CD4-positive, CD25-positive, alpha-beta regulatory T cell (primary cell): ENCODE data around the gene IFI16. TPM values are rescaled to one million over a fixed set of nuclear protein-coding genes. Genes with fewer than 3 reads are reported as not detected.

Experiments
- ATAC-seq, 2 donors: fragments of 150-1000 bp; cut with Tn5 transposase; one replicate each; pipeline ENCODE4 v1.10.0; 2021; ENCODE audit warnings: low read depth in 2 of 2, moderate number of reproducible peaks in 2 of 2, moderate library complexity in 1 of 2
- DNase-seq, 3 donors: peaks; one replicate each; pipeline versions ENCODE4 v3.0.0 to v3.0.0-alpha.2; 2012 to 2022; ENCODE audit warnings: mixed read lengths in 1 of 3
- H3K27ac ChIP-seq: one replicate; pipeline ENCODE4 v1.7.0; 2013; ENCODE audit warnings: mild to moderate bottlenecking, low read length; ENCODE audit not compliant: insufficient read depth, poor library complexity, severe bottlenecking
- H3K27me3 ChIP-seq: one replicate; pipeline ENCODE4 v1.7.0; 2013; ENCODE audit warnings: low read length; ENCODE audit not compliant: control insufficient read depth, insufficient read depth
- H3K36me3 ChIP-seq: one replicate; pipeline ENCODE4 v1.7.0; 2013; ENCODE audit warnings: mild to moderate bottlenecking, low read length, moderate library complexity; ENCODE audit not compliant: control insufficient read depth, insufficient read depth
- H3K4me1 ChIP-seq: 2 replicates; pipeline ENCODE4 v1.7.0; 2013; ENCODE audit warnings: mild to moderate bottlenecking, low read length; ENCODE audit not compliant: insufficient read depth, control insufficient read depth, poor library complexity, severe bottlenecking
- H3K4me3 ChIP-seq: one replicate; pipeline ENCODE4 v1.7.0; 2013; ENCODE audit warnings: low read depth, mild to moderate bottlenecking, low read length, moderate library complexity
- H3K9me3 ChIP-seq, 2 experiments: 1 replicate in 1 of 2; 2 replicates in 1 of 2; pipeline ENCODE4 v1.7.0; 2013; ENCODE audit warnings: low read length in 2 of 2, mild to moderate bottlenecking in 1 of 2, moderate library complexity in 1 of 2; ENCODE audit not compliant: control insufficient read depth in 2 of 2
- H3K27ac Mint-ChIP-seq, 3 donors: one replicate each; pipeline ENCODE4 v1.8.0; 2020 to 2022; ENCODE audit warnings: mild to moderate bottlenecking in 3 of 3, mixed read lengths in 3 of 3, moderate library complexity in 2 of 3
- H3K27me3 Mint-ChIP-seq: one replicate; pipeline ENCODE4 v1.8.0; 2022; ENCODE audit warnings: mild to moderate bottlenecking, mixed read lengths
- H3K36me3 Mint-ChIP-seq: one replicate; pipeline ENCODE4 v1.8.0; 2020; ENCODE audit warnings: mixed read lengths
- H3K4me1 Mint-ChIP-seq, 4 donors: one replicate each; pipeline ENCODE4 v1.8.0; 2020 to 2022; ENCODE audit warnings: mixed read lengths in 4 of 4, mild to moderate bottlenecking in 1 of 4
- H3K4me3 Mint-ChIP-seq, 4 donors: one replicate each; pipeline ENCODE4 v1.8.0; 2020 to 2022; ENCODE audit warnings: mild to moderate bottlenecking in 4 of 4, mixed read lengths in 4 of 4, moderate library complexity in 3 of 4
- H3K9me3 Mint-ChIP-seq, 7 donors: one replicate each; pipeline ENCODE4 v1.8.0; 2020 to 2022; ENCODE audit warnings: mixed read lengths in 7 of 7, mild to moderate bottlenecking in 3 of 7, moderate library complexity in 2 of 7
- polyA plus RNA-seq, 4 donors: library from polyadenylated mRNA; unstranded; fragments of 300-500 nt; fragmentation: Illumina TruSeq; gene quantifications; one replicate each; pipeline ENCODE4 v1.2.3, GENCODE V29; 2021
- total RNA-seq: library from RNA; stranded (reverse); gene quantifications from one replicate; pipeline ENCODE4 v1.2.3, GENCODE V29; 2022

Gene IFI16
- total and polyA plus RNA-seq, 5 donors from 2014 or later: 90.4 to 130 (median 108) TPM

GRCh38 chr1:159071970-159072582 is 62.4 kb downstream of the IFI16 start:
- Mint-ChIP-seq H3K9me3 (no peaks in the 10 kb centered on the region), H3K4me3 (peak overlapping the region in 1 of 4 donors; percentile 4), H3K36me3 (no peaks in the 10 kb centered on the region), H3K27ac (no peak overlapping the region), H3K4me1 (peaks cover 23 to 40% (median 39%) of the 10 kb centered on the region in 4 donors), H3K27me3 (no peaks in the 10 kb centered on the region)
- no peaks in the 10 kb centered on the region for H3K36me3 ChIP-seq
- ATAC-seq (no peak), DNase-seq (peak in 2 of 3 donors; percentile 47 to 65)
- no peaks in the 10 kb centered on the region for H3K9me3 ChIP-seq
- H3K4me3 ChIP-seq: no peak overlapping the region
- H3K27ac ChIP-seq: no peak overlapping the region
- H3K27me3 ChIP-seq: no peaks in the 10 kb centered on the region
- H3K4me1 ChIP-seq: peaks cover 32% of the 10 kb centered on the region

GRCh38 chr1:159076438-159077119 is 66.9 kb downstream of the IFI16 start, which contains the start of gene AIM2:
TSS of gene AIM2 (minus strand) at chr1:159076766. CDS start at chr1:159073499, 3,267 bp downstream.
- Mint-ChIP-seq H3K27ac (peak within 1 kb of the TSS; percentile 91 to 99 (median 95)), H3K4me3 (peak within 1 kb of the TSS; percentile 55 to 92 (median 78)), H3K9me3 (peaks cover 0 to 2% (median 0%) of the 10 kb centered on the region in 7 donors), H3K4me1 (peaks cover 16 to 30% (median 21%) of the 10 kb centered on the region in 4 donors), H3K36me3 (no peaks in the 10 kb centered on the region), H3K27me3 (no peaks in the 10 kb centered on the region)
- Histone ChIP-seq H3K9me3 (no peaks in the 10 kb centered on the region), H3K4me1 (peaks cover 19% of the 10 kb centered on the region), H3K27me3 (no peaks in the 10 kb centered on the region), H3K4me3 (peak within 1 kb of the TSS; percentile 88), H3K27ac (peak within 1 kb of the TSS; percentile 91), H3K36me3 (no peaks in the 10 kb centered on the region)
- DNase-seq (peak; percentile 57 to 88 (median 82)), ATAC-seq (peak; percentile 79 to 80)

GRCh38 chr1:159077120-159077961 is 67.6 kb downstream of the IFI16 start:
- peaks cover 19% of the 10 kb centered on the region for H3K4me1 ChIP-seq
- ATAC-seq: peak; percentile 86 to 88
- DNase-seq: peak in 2 of 3 donors; percentile 76 to 92
- no peaks in the 10 kb centered on the region for H3K36me3 Mint-ChIP-seq
- H3K27me3 Mint-ChIP-seq: peaks cover 4% of the 10 kb centered on the region
- no peaks in the 10 kb centered on the region for H3K27me3 ChIP-seq
- H3K4me3 Mint-ChIP-seq: peak overlapping the region; percentile 55 to 92 (median 78)
- peak overlapping the region; percentile 91 to 99 (median 95) for H3K27ac Mint-ChIP-seq
- H3K36me3 ChIP-seq: no peaks in the 10 kb centered on the region
- H3K27ac ChIP-seq: peak overlapping the region; percentile 91
- H3K9me3 ChIP-seq: no peaks in the 10 kb centered on the region
- peaks cover 0 to 2% (median 0%) of the 10 kb centered on the region in 7 donors for H3K9me3 Mint-ChIP-seq
- peaks cover 9 to 30% (median 18%) of the 10 kb centered on the region in 4 donors for H3K4me1 Mint-ChIP-seq
- peak overlapping the region; percentile 88 for H3K4me3 ChIP-seq

DNA sequence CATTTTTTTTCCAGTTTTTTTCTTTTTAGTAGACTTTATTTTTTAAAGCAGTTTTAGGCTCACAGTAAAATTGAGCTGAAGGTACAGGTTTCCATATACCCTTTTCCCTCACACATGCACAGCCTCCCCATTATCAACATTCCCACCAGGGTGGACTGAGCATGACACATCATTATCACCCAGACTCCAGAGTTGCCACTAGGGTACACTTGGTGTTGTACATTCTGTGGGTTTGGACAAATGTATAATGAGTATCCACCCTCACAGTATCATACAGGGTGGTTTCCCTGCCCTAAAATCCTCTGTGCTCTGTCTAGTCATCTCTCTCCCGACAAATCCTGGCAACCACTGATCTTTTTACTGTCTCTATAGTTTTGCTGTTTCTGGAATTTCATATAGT is 69.8 kb downstream of the IFI16 start:
- Histone ChIP-seq H3K9me3 (no peaks in the 10 kb centered on the region), H3K27me3 (peaks cover 2% of the 10 kb centered on the region), H3K4me3 (no peak overlapping the region), H3K27ac (no peak overlapping the region), H3K4me1 (peaks cover 19% of the 10 kb centered on the region), H3K36me3 (no peaks in the 10 kb centered on the region)
- Mint-ChIP-seq H3K9me3 (peaks cover 0 to 2% (median 0%) of the 10 kb centered on the region in 7 donors), H3K27ac (peak overlapping the region in 1 of 3 donors; percentile 70), H3K4me1 (peaks cover 9 to 30% (median 18%) of the 10 kb centered on the region in 4 donors), H3K4me3 (no peak overlapping the region), H3K36me3 (no peaks in the 10 kb centered on the region), H3K27me3 (peaks cover 9% of the 10 kb centered on the region)
- no peak for ATAC-seq
- no peak for DNase-seq

DNA sequence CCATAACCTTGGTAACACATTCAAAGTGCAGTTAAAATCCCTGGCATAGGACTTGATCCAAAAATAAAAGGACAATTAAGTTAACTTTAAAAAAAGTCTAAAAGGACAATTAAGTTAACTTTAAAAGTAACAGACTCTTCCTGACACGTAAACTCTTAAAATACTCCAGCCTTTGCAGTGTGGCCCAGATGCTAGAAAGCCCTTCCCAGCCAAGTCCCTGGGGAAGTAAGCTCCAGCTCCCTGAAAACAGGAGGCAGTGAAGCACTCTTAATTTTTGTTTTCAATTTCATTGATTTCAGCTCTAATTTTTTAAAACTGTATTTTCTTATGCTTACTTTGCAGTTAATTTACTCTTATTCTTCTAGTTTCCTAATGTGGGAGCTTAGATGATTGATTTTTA is 71.9 kb downstream of the IFI16 start:
- H3K4me3 ChIP-seq: no peak overlapping the region

DNA sequence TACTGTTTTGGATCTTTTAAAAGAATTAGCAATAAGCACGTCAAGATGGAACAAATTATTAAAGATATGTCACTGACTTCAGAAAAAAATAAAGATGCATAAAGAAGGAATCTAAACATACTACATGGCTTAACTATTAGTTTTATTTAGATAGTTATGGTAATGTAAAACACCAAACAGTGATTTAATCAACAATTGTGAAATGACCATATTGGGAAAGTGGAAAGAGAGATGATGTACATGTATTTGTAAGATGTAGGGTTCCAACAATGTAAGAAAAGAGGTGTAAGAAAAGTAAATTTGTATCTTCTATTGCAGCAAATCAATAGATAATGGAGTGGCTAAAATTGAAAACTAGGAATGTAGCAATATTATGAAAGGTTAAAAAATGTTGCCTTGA is 73.3 kb downstream of the IFI16 start:
- Mint-ChIP-seq H3K36me3 (no peaks in the 10 kb centered on the region), H3K4me1 (peaks cover 0 to 3% (median 2%) of the 10 kb centered on the region in 4 donors), H3K27ac (no peak overlapping the region), H3K9me3 (peaks cover 0 to 2% (median 0%) of the 10 kb centered on the region in 7 donors), H3K4me3 (no peak overlapping the region), H3K27me3 (peaks cover 9% of the 10 kb centered on the region)
- Histone ChIP-seq H3K9me3 (no peaks in the 10 kb centered on the region), H3K4me3 (no peak overlapping the region), H3K4me1 (no peaks in the 10 kb centered on the region), H3K27ac (no peak overlapping the region), H3K27me3 (peaks cover 2% of the 10 kb centered on the region), H3K36me3 (no peaks in the 10 kb centered on the region)
- ATAC-seq: no peak
- DNase-seq: no peak

More for the DNA sequence above, 71.9 kb downstream of the IFI16 start:
- Histone ChIP-seq H3K9me3 (no peaks in the 10 kb centered on the region), H3K36me3 (no peaks in the 10 kb centered on the region), H3K27ac (no peak overlapping the region), H3K27me3 (peaks cover 2% of the 10 kb centered on the region), H3K4me1 (peaks cover 6% of the 10 kb centered on the region)
- DNase-seq: no peak
- Mint-ChIP-seq H3K36me3 (no peaks in the 10 kb centered on the region), H3K27me3 (peaks cover 9% of the 10 kb centered on the region), H3K9me3 (peaks cover 0 to 2% (median 0%) of the 10 kb centered on the region in 7 donors), H3K4me1 (peaks cover 3 to 14% (median 13%) of the 10 kb centered on the region in 4 donors), H3K27ac (no peak overlapping the region), H3K4me3 (no peak overlapping the region)
- ATAC-seq: no peak

GRCh38 chr1:159084152-159084551 is 74.4 kb downstream of the IFI16 start:
- Mint-ChIP-seq H3K27me3 (peaks cover 9% of the 10 kb centered on the region), H3K4me3 (no peak overlapping the region), H3K4me1 (peaks cover 0 to 3% (median 2%) of the 10 kb centered on the region in 4 donors), H3K36me3 (no peaks in the 10 kb centered on the region), H3K9me3 (peaks cover 0 to 1% (median 0%) of the 10 kb centered on the region in 7 donors), H3K27ac (peak overlapping the region in 1 of 3 donors; percentile 46)
- Histone ChIP-seq H3K27me3 (peaks cover 2% of the 10 kb centered on the region), H3K4me1 (no peaks in the 10 kb centered on the region), H3K27ac (no peak overlapping the region), H3K4me3 (no peak overlapping the region), H3K9me3 (no peaks in the 10 kb centered on the region), H3K36me3 (no peaks in the 10 kb centered on the region)
- DNase-seq: no peak
- no peak for ATAC-seq
